ENCODE results near the gene DRC7.

The DRC7 gene

GRCh38 chr16:57648125-57648524 lies 46.5 kb upstream of the DRC7 start:
- no peak for DNase-seq (ENCODE audit: low read depth in 2 of 2)
- TF ChIP-seq CTCF (IDR thresholded peaks at IDR 0.05; ENCODE audit: low read depth, low read length) = no peak

GRCh38 chr16:57648581-57649442 lies 45.8 kb upstream of the DRC7 start:
- H3K4me3 ChIP-seq (replicated peaks in 1 of 2; ENCODE audit: low read depth in 2 of 2, low read length in 2 of 2) = no peak overlapping the region
- TF ChIP-seq CTCF (IDR thresholded peaks at IDR 0.05; ENCODE audit: low read depth, low read length) = peak; percentile 100
- DNase-seq (ENCODE audit: low read depth in 2 of 2) = peak; percentile 84 to 86

More at GRCh38 chr16:57648125-57648524, 46.5 kb upstream of the DRC7 start:
- no peak overlapping the region for H3K4me3 ChIP-seq (replicated peaks in 1 of 2; ENCODE audit: low read depth in 2 of 2, low read length in 2 of 2)

GRCh38 chr16:57649443-57649751 lies 45.2 kb upstream of the DRC7 start:
- H3K4me3 ChIP-seq (replicated peaks in 1 of 2; ENCODE audit: low read depth in 2 of 2, low read length in 2 of 2) = no peak overlapping the region
- DNase-seq (ENCODE audit: low read depth in 2 of 2) = no peak
- TF ChIP-seq CTCF (IDR thresholded peaks at IDR 0.05; ENCODE audit: low read depth, low read length) = no peak

- TF ChIP-seq CTCF (IDR thresholded peaks at IDR 0.05; ENCODE audit: low read depth, low read length) = no peak
- H3K4me3 ChIP-seq (replicated peaks in 1 of 2; ENCODE audit: low read depth in 2 of 2, low read length in 2 of 2) = no peak overlapping the region
These were observed 44.8 kb upstream of the DRC7 start for GRCh38 chr16:57649846-57650245.

GRCh38 chr16:57651344-57652333 lies 43.0 kb upstream of the DRC7 start:
- no peak for TF ChIP-seq CTCF (IDR thresholded peaks at IDR 0.05; ENCODE audit: low read depth, low read length)
- DNase-seq (ENCODE audit: low read depth in 2 of 2) = no peak
- no peak overlapping the region for H3K4me3 ChIP-seq (replicated peaks in 1 of 2; ENCODE audit: low read depth in 2 of 2, low read length in 2 of 2)

More at GRCh38 chr16:57649846-57650245, 44.8 kb upstream of the DRC7 start:
- DNase-seq (ENCODE audit: low read depth in 2 of 2) = no peak

- DNase-seq (ENCODE audit: low read depth in 2 of 2) = no peak
- TF ChIP-seq CTCF (IDR thresholded peaks at IDR 0.05; ENCODE audit: low read depth, low read length) = no peak
- H3K4me3 ChIP-seq (replicated peaks in 1 of 2; ENCODE audit: low read depth in 2 of 2, low read length in 2 of 2) = no peak overlapping the region
These were observed 41.7 kb upstream of the DRC7 start for GRCh38 chr16:57652695-57653471.
